ENCODE results near the gene COX8A.

- no peak for TF ChIP-seq CTCF (IDR thresholded peaks at IDR 0.05; ENCODE audit: insufficient read depth, low read length)
- TF ChIP-seq POLR2AphosphoS5 (IDR thresholded peaks at IDR 0.05; ENCODE audit: low read depth): no peak
- TF ChIP-seq GABPA (IDR thresholded peaks at IDR 0.05; ENCODE audit: low read depth): no peak
- no peak for TF ChIP-seq REST (IDR thresholded peaks at IDR 0.05; ENCODE audit: insufficient replicate concordance, low read depth)
- no peak for TF ChIP-seq SPI1 (IDR thresholded peaks at IDR 0.05; ENCODE audit: borderline replicate concordance, low read depth)
These were observed 31.6 kb upstream of the COX8A start for GRCh38 chr11:63942803-63943202.

Data from HL-60 (cell line).